Smooth muscle cell of the coronary artery (primary cell): ENCODE results near the gene AHCYL2. TPM values are rescaled to one million over a fixed set of nuclear protein-coding genes. Genes with fewer than 3 reads are reported as not detected.

Experiments
- total RNA-seq: library from RNA; depleted of rRNA; stranded (reverse); fragments of >200 nt; gene quantifications from 2 replicates; pipeline ENCODE4 v1.2.3, GENCODE V29; 2014; ENCODE audit warnings: low replicate concordance

The AHCYL2 gene
- 5.6 and 11.9 TPM in 2 replicates for total RNA-seq

DNA sequence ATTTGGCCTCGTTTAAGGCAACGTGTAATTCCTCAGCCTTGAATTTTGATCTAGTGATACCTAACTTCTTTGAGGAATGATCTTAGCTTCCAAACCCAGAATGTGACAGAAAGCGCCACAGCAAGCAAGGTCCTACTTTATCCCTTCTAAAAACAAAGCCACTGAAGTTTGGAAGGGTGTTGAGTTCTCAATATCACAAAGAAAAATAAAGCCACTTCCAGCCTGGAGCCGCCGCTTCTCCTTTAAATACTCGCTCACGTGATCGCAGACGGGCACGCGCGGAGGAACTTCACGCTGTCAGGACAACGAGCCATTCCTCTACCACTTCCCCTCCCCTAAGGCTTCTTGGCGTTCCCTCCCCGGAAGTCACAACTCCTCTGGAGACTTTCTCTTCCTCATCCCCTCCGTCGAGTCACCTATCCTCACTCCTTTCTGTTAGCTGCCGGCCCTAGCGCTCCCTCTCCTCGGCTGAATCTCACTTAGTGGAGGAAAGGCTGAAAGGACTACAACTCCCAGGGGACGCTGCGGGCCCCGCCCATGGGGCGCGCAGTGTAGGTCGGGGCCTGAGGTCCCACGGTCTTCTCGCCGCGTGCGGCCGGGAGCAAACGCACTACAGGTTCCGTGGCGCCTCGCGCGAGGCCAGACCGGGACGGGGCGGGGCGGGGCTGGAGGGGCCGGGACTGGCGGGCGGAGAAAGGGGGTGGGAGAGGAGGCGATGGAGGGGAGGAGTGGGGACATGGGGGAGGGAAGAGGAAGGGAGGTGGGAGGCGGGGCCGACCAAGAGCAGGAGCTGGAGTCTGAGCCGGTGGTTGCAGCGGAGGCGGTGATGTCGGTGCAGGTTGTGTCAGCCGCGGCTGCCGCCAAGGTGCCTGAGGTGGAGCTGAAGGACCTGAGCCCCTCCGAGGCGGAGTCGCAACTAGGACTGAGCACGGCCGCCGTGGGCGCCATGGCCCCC is at the start of gene AHCYL2:
Gene AHCYL2 (plus strand): TSS at position 780 of the 955 bp plus-strand sequence.

DNA sequence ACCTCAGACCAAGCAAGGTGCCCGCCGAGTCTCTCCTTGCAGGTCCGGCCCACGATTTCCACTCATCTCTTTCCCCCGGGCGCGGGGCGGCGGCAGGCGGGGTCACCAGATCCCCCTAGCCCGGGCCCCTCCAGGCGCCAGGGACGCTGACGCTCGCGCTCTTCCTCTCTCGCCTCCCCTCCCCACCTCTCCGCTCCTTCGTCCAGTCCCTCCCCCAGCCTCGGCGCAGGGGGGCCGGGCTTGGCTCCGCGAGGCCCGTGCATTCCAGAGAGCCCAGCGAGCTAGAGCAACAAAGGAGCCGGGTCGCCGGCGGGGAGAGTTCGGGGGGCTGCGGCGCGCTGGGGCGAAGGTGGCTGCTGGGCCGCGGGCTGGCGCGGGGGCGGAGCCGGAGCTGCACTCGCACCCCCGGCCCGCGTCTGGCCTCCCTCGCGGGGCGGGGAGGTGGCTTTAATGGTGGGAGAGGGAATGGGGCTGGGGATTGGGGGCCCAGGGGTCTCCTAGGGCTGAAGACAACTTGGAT is 36.4 kb upstream of the AHCYL2 start, which contains the start of gene SMO:
Gene SMO (plus strand): TSS at position 262 of the 520 bp plus-strand sequence. CDS start 519 bp downstream, outside the sequence.

GRCh38 chr7:129433847-129434674 is 209.2 kb downstream of the AHCYL2 start, which contains the start of gene STRIP2:
TSS of gene STRIP2 (plus strand) at chr7:129434432. CDS start at chr7:129434473, 41 bp downstream.

Other genes with a start within 250 kb of the AHCYL2 start
- gene TNPO3, start 169.9 kb upstream of the AHCYL2 start, total RNA-seq, result 46.0 and 74.9 TPM in 2 replicates
- 0.12 and 1.8 TPM in 2 replicates for gene TSPAN33, start 80.3 kb upstream of the AHCYL2 start, total RNA-seq
- 18.5 and 22.7 TPM in 2 replicates for gene SMO, start 36.4 kb upstream of the AHCYL2 start, total RNA-seq
- 1.5 and 7.8 TPM in 2 replicates for gene STRIP2, start 209.4 kb downstream of the AHCYL2 start, total RNA-seq